GM19463 (cell line): ENCODE results near the gene PPM1F.
"Not testable (repeated sequence)": the region's sequence is repeated elsewhere in the genome, so short reads cannot be mapped to it uniquely, and the experiment has no call there.

Experiments
- ATAC-seq: cut with Tn5 transposase; IDR thresholded peaks from one replicate; pipeline ENCODE4 v1.9.1; 2021; ENCODE audit warnings: mild to moderate bottlenecking, moderate library complexity; ENCODE audit not compliant: unreplicated experiment

The PPM1F gene

DNA sequence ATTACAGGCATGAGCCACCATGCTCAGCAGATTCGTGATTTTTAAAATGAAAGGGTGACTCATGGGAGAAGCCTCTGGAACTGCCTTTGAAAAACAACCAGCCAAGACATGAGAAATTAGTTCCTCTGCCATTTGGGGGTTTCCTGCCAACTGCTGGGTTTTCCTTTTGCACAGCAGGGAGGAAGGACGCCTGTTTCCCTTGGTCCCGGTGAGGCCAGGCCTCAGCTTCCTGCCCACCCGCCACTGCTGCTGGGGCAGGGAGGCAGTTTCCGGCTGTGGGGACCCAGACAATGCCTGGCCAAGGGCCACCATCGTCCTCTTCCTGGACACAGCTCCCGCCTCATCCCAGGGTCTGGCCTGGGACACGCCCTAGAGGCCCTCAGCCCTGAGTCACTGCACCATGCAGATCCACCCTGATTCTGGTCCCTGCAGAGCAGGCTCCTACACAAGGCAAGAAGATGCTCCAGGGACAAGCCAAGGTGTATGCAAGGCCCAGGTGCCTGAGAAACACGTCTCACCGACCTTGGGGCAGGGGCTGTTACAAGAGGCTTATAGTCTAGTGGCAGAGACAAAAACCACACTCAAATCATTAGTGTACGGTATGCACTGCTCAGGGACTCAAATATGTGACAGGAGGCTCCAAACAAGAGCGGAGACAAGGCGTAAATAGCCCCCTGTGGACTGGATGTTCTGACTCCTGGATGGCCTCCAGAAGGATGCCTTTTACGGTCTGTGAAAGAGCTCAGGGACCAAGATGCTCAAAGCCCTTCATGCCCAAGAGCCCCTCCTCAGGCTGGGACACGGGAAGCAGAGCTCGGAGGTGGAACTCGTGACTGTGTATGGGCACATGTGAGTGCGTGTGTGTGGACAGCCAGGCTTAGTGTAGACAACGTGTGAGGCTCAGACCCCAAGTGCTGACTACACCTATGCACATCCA, 10.0 kb downstream of the PPM1F start:
- no peak for ATAC-seq

DNA sequence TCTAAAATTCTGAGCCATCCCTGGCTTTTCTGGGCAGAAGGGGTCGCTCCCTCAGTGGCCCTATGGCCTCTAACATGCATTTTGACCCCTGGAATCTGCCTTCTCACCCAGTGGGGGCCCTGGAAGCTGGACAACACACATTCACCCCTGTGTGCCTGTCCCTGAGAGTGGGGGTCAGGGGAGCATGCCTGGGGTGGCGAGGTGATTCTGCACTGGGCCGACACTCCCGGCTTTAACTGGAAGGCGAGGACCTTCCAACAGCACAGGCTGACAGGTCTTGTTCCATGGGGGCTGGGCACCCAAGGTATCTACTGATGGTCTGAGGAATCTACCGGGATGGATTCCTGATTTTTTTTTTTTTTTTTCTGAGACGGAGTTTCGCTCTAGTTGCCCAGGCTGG, 10.7 kb downstream of the PPM1F start:
- ATAC-seq, result no peak

- ATAC-seq, result no peak
These were observed 12.1 kb downstream of the PPM1F start for GRCh38 chr22:21940521-21940920.

DNA sequence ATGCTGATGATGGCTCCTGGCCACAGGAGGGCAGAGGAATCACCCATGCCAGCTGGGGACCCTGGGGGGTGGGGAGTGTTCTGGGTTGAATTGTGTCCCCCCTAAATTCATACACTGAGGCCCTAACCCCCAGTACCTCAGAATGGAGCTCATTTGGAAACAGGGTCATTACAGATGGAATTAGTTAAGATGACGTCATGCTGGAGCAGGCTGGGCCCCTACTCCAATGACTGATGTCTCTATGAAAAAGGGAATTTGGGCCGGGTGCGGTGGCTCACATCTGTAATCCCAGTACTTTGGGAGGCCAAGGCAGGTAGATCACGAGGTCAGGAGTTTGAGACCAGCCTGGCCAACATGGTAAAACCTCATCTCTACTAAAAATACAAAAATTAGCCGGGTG, 12.7 kb downstream of the PPM1F start:
- not testable (repeated sequence) for ATAC-seq

- no peak for ATAC-seq
These were observed 13.2 kb downstream of the PPM1F start for GRCh38 chr22:21939461-21939913.

GRCh38 chr22:21938906-21939305, 13.7 kb downstream of the PPM1F start:
- ATAC-seq, result no peak

GRCh38 chr22:21938071-21938822, 14.4 kb downstream of the PPM1F start:
- peak; percentile 89 for ATAC-seq

DNA sequence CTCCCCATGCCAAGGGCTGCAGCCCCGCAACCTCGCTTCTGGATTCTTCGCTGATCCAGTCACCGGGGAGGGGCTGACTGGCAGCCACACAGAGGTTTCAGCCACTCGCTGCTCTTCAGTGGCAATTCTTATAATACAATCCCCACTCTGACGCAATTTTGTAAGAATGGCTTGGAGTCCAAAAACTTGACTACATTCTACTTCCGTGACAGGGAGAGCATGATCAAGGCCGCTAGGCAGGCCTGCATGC, 14.9 kb downstream of the PPM1F start:
- ATAC-seq, result no peak

DNA sequence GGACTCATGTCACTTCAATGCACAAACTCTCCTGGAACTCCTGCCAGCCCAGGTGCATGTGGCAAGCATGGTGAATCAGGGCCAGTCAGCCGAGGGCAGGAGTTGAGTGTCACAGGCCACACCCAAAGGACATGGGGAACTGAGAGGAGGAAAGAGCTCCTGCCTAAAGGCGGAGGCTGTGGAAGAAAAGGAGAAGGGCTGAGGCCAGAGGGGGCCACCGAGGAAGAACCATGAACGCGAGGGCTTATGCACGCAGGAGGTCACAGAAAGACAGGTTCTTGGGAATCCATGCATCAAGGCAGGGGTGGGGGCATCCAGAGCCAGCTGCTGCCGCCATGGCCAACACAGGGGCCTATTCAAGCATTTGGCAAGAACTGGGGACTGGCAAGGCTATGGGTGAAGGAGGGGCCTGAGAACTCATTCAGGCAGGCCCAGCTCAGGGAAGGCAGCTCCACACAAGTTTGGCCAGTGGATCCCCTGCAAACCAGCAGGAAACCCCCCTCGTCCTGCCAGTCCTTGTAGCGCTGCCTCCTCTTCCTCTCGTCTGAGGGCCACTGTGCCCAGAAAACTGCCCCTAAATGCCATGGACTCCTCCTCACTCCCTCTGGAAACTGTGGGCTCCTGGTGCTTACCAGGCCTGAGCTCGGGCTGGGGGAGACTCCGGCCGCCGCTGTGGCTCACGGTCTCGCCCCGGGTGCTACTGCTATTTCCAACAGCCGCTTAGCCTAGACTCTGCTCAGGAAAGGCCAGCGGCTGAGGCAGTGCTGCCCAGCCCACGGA, 15.4 kb downstream of the PPM1F start:
- ATAC-seq, result no peak

DNA sequence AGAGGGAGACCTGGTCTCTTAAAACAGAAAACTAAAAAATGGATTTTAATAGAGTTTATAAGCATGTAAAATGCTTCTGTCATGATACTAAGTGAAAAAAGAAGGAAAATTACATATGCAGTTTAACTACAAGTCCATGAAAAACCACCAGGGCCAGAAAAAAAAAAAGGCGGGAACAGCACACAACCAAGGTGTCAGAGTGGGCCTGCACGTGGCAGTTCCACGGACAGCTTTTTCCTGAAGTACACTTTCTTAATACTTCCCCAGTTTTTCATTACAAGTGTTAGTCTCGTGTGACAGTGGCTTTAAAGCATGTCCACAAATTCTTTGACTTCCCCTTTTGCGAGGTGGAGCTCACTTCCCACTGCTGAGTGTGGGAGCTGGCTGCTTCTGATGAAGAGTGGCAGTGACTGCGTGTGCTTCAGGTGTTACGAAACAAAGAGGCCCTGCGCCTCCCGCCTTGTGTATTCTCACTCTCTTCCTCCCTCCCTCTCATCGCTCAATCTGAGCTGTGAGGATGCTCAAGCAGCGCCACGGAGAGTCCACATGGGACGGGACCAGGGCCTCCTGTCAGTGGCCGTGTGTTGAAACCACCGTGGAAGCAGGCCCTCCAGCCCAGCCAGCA, 16.4 kb downstream of the PPM1F start:
- no peak for ATAC-seq

GRCh38 chr22:21933910-21934309, 18.7 kb downstream of the PPM1F start:
- no peak for ATAC-seq

- ATAC-seq, result no peak
These were observed 19.2 kb downstream of the PPM1F start for GRCh38 chr22:21933413-21933812.

DNA sequence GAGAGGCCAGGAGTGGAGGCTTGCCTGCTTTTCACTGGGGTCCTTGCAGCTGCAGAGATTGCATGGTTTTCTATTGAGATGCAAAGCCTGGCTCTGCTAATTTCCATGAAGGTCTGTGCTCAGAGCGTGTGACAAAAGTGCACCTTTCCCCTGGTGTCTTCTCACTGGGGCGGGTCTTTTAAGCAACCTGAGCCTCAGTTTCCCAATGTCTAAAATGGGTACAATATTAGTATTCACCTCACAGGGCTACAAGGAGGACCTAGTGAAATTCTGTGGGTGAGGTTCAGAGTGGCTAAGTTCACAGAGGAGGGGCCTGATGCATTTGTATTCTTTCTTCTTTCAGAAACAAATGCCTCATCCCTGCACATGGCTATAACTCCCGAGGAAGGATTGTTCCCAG, 20.3 kb downstream of the PPM1F start:
- no peak for ATAC-seq

- ATAC-seq, result no peak
These were observed 21.6 kb downstream of the PPM1F start for GRCh38 chr22:21931056-21931455.

- ATAC-seq, result no peak
These were observed 23.4 kb downstream of the PPM1F start for GRCh38 chr22:21929253-21929652.

- ATAC-seq, result no peak
These were observed 24.6 kb downstream of the PPM1F start for GRCh38 chr22:21928048-21928447.

GRCh38 chr22:21927174-21927823, 25.3 kb downstream of the PPM1F start:
- no peak for ATAC-seq

GRCh38 chr22:21926728-21927127, 25.9 kb downstream of the PPM1F start:
- no peak for ATAC-seq

DNA sequence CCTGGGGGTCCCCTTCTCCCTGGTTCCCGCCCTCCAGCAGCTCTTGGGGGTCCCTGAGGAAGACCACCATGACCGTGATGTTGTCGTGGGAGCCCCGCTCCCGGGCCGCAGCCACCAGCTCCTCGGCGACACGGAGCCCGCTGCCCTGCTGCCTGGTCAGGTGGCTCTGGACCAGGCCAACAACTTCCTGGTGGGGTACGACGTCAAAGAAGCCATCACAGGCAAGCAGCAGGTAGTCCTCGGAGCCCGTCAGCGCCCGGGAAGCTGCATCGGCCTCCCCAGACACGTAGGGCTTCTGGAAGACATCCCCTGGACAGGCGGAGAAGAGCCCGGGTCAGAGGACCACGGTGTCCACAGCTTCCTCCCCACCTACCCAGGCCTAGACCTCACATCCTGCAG, 29.5 kb downstream of the PPM1F start:
- ATAC-seq, result no peak

DNA sequence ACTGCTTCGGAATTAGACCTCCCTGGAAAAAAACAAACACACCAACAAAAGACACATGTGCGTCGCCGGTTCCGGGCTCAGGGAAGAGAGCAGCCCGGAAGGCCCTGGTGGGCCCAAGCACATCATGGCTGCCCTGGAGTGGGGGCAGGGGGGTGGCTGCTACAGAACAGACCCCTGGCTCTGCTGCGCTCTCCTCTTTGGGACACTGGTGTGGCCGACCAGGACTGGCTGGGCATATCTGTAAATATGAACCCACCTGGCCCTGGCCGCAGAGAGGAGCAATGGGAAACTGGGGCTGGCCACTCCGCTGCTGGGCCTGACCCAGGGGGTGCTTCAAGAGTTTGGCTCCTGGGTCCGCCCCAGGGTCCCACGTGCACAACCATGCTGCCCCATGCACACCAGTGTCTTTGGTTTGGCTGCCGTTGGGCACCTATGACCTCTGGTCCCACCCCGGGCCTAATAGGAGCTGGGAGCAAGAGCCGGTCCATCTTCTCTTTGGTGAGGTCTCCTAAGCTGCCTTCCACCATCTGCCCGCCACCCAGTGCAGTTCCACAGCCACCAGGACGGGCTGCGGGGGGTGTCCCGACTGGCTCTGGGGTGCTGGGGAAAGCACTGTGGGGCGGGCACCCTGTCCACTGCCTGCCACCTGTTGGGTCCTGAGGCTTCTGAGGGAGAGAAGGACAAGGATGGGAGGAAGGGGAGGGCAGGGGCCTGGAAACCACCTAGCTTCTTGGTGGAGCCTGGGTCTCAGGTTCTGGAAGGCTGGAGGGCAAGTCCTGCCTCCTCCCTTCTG, 30.1 kb downstream of the PPM1F start:
- ATAC-seq, result no peak
